H1 (cell line): ENCODE results near the gene CLDN12. TPM values are rescaled to one million over a fixed set of nuclear protein-coding genes. Genes with fewer than 3 reads are reported as not detected.

Source experiments
- CTCF ChIA-PET: fragments of 300-600 bp; sonication (Branson Sonifier 250); formaldehyde crosslinking; loops from one replicate; lab custom pipeline; 2021; ENCODE audit not compliant: partially characterized antibody; lab: Charles Lee
- POLR2A ChIA-PET: fragments of 300-600 bp; sonication (Branson Sonifier 250); formaldehyde crosslinking; loops from one replicate; lab custom pipeline; 2021; ENCODE audit warnings: inconsistent platforms; ENCODE audit not compliant: partially characterized antibody; lab: Charles Lee
- DNase-seq, 2 experiments: peaks; one replicate each; pipeline versions ENCODE4 v3.0.0 to v3.0.0-alpha.2; 2010 to 2022; ENCODE audit warnings: low spot score in 2 of 2, low read depth in 1 of 2, mixed read lengths in 1 of 2
- FAIRE-seq: peaks from 2 replicates; lab custom pipeline; 2011; peaks lifted over from hg19 to GRCh38; lab: Jason Lieb, UNC
- H2AFZ ChIP-seq: 2 replicates; pipeline ENCODE4 v1.8.1; 2012; ENCODE audit warnings: low read length, inconsistent platforms
- H2AK5ac ChIP-seq: 2 replicates; pipeline ENCODE4 v1.6.1; 2013; ENCODE audit warnings: low read depth, low read length
- H2BK120ac ChIP-seq: replicated peaks from 2 replicates; pipeline ENCODE3; 2013; ENCODE audit warnings: low read depth, low read length, inconsistent platforms
- H2BK12ac ChIP-seq: 2 replicates; pipeline ENCODE4 v1.6.1; 2013; ENCODE audit warnings: low read depth, low read length
- H2BK15ac ChIP-seq: 2 replicates; pipeline ENCODE4 v1.6.1; 2013; ENCODE audit warnings: low read length
- H2BK20ac ChIP-seq: 2 replicates; pipeline ENCODE4 v1.6.1; 2013; ENCODE audit warnings: low read length
- H2BK5ac ChIP-seq: 2 replicates; pipeline ENCODE4 v1.6.1; 2013; ENCODE audit warnings: low read depth, low read length
- H3K14ac ChIP-seq: 2 replicates; pipeline ENCODE4 v1.6.1; 2013; ENCODE audit warnings: inconsistent platforms; ENCODE audit not compliant: insufficient read length
- H3K18ac ChIP-seq: 2 replicates; pipeline ENCODE4 v1.6.1; 2013; ENCODE audit warnings: low read length; ENCODE audit errors: extremely low read depth
- H3K23ac ChIP-seq: 2 replicates; pipeline ENCODE4 v1.6.1; 2013; ENCODE audit warnings: inconsistent platforms; ENCODE audit not compliant: insufficient read length
- H3K23me2 ChIP-seq: 2 replicates; pipeline ENCODE4 v1.6.1; 2013; ENCODE audit warnings: low read depth, low read length
- H3K27ac ChIP-seq: 2 replicates; pipeline ENCODE4 v1.6.1; 2011; ENCODE audit warnings: low read depth, low read length, inconsistent platforms
- H3K27me3 ChIP-seq, 4 experiments: replicated peaks in 1 of 4; 1 replicate in 1 of 4; 2 replicates in 3 of 4; pipeline versions ENCODE4 v1.6.1 to v1.8.1; 2011 to 2013; ENCODE audit warnings: low read length in 3 of 4, mild to moderate bottlenecking in 3 of 4, inconsistent platforms in 2 of 4, mixed read lengths in 2 of 4, moderate library complexity in 1 of 4; ENCODE audit not compliant: control insufficient read depth in 3 of 4, insufficient read depth in 3 of 4; ENCODE audit errors: extremely low read depth in 1 of 4
- H3K36me3 ChIP-seq, 4 experiments: 2 replicates each; pipeline versions ENCODE4 v1.6.1 to v1.8.1; 2011 to 2013; ENCODE audit warnings: mild to moderate bottlenecking in 4 of 4, low read length in 3 of 4, moderate library complexity in 2 of 4, control low read depth in 1 of 4, inconsistent platforms in 1 of 4; ENCODE audit not compliant: insufficient read depth in 4 of 4, control insufficient read depth in 2 of 4
- H3K4ac ChIP-seq: replicated peaks from 2 replicates; pipeline ENCODE3; 2013; ENCODE audit warnings: low read length, low read depth, mixed read lengths, inconsistent platforms; ENCODE audit not compliant: insufficient read length
- H3K4me1 ChIP-seq, 4 experiments: replicated peaks in 1 of 4; 1 replicate in 1 of 4; 2 replicates in 3 of 4; pipeline versions ENCODE4 v1.6.1 to v1.8.1; 2011 to 2013; ENCODE audit warnings: low read length in 3 of 4, inconsistent platforms in 2 of 4, mixed read lengths in 1 of 4; ENCODE audit not compliant: insufficient read depth in 4 of 4, control insufficient read depth in 3 of 4
- H3K4me2 ChIP-seq, 2 experiments: 2 replicates each; pipeline versions ENCODE4 v1.6.1 to v1.8.1; 2011 to 2013; ENCODE audit warnings: low read depth in 2 of 2, low read length in 2 of 2, control low read depth in 1 of 2, inconsistent platforms in 1 of 2, mild to moderate bottlenecking in 1 of 2; ENCODE audit not compliant: insufficient read depth in 1 of 2
- H3K4me3 ChIP-seq, 4 experiments: fragments of 200-600, 300-600 bp in 1 of 4; sonication (generic), shearing (Covaris generic), sonication (Bioruptor Twin) in 1 of 4; 2 replicates each; pipeline versions ENCODE4 v1.5.1 to v1.8.1; 2011 to 2016; ENCODE audit warnings: low read length in 4 of 4, low read depth in 3 of 4, control low read depth in 2 of 4, inconsistent platforms in 2 of 4, mild to moderate bottlenecking in 2 of 4, mixed read lengths in 1 of 4, moderate library complexity in 1 of 4; ENCODE audit not compliant: insufficient read depth in 2 of 4; ENCODE audit errors: extremely low read depth in 1 of 4
- H3K56ac ChIP-seq: replicated peaks from 2 replicates; pipeline ENCODE3; 2013; ENCODE audit warnings: low read depth, mild to moderate bottlenecking, mixed read lengths, low read length, inconsistent platforms; ENCODE audit not compliant: insufficient read length
- H3K79me1 ChIP-seq: 2 replicates; pipeline ENCODE4 v1.6.1; 2013; ENCODE audit warnings: low read depth, low read length, control low read depth
- H3K79me2 ChIP-seq, 2 experiments: 2 replicates each; pipeline versions ENCODE4 v1.6.1 to v1.8.1; 2012 to 2013; ENCODE audit warnings: low read length in 2 of 2, mild to moderate bottlenecking in 2 of 2, inconsistent platforms in 1 of 2; ENCODE audit not compliant: insufficient read depth in 2 of 2, control insufficient read depth in 1 of 2
- H3K9ac ChIP-seq, 4 experiments: replicated peaks in 1 of 4; 1 replicate in 1 of 4; 2 replicates in 3 of 4; pipeline versions ENCODE4 v1.6.1 to v1.8.1; 2011 to 2013; ENCODE audit warnings: low read depth in 3 of 4, low read length in 3 of 4, control low read depth in 2 of 4, mild to moderate bottlenecking in 2 of 4, moderate library complexity in 2 of 4, inconsistent platforms in 1 of 4; ENCODE audit errors: extremely low read depth in 1 of 4
- H3K9me3 ChIP-seq, 2 experiments: 2 replicates each; pipeline versions ENCODE4 v1.6.1 to v1.8.1; 2012 to 2013; ENCODE audit warnings: mild to moderate bottlenecking in 2 of 2, moderate library complexity in 2 of 2, control low read depth in 1 of 2, inconsistent platforms in 1 of 2, low read depth in 1 of 2, low read length in 1 of 2, mixed read lengths in 1 of 2; ENCODE audit not compliant: insufficient read depth in 2 of 2
- H4K20me1 ChIP-seq, 2 experiments: replicated peaks in 1 of 2; 2 replicates each; pipeline versions ENCODE3 to v1.8.1; 2011 to 2013; ENCODE audit warnings: inconsistent platforms in 2 of 2, low read length in 2 of 2, mild to moderate bottlenecking in 1 of 2; ENCODE audit not compliant: insufficient read depth in 2 of 2, control insufficient read depth in 1 of 2
- H4K5ac ChIP-seq: 2 replicates; pipeline ENCODE4 v1.6.1; 2013; ENCODE audit warnings: low read length, low read depth, mixed read lengths, inconsistent platforms; ENCODE audit not compliant: insufficient read length
- H4K8ac ChIP-seq: 2 replicates; pipeline ENCODE4 v1.8.0; 2013; ENCODE audit warnings: mild to moderate bottlenecking, moderate library complexity, low read length, inconsistent platforms; ENCODE audit not compliant: insufficient read depth; ENCODE audit errors: extremely low read depth
- H4K91ac ChIP-seq: replicated peaks from 2 replicates; pipeline ENCODE3; 2013; ENCODE audit warnings: low read length, mixed read lengths, inconsistent platforms; ENCODE audit not compliant: insufficient read length
- ASH2L ChIP-seq: fragments of 200-600, 300-600 bp; sonication (generic); IDR thresholded peaks from one replicate; pipeline ENCODE4 v1.7.1; 2017; ENCODE audit warnings: low read length
- BRCA1 ChIP-seq: IDR thresholded peaks from 2 replicates; pipeline ENCODE4 v1.6.1; 2012; ENCODE audit warnings: low read depth, low read length, improper control_type of control experiment
- EP300 ChIP-seq, 2 experiments: IDR thresholded peaks; 1 replicate in 1 of 2; 2 replicates in 1 of 2; pipeline ENCODE4 v1.6.1; 2011 to 2012; ENCODE audit warnings: low read depth in 2 of 2, low read length in 2 of 2, mild to moderate bottlenecking in 2 of 2, borderline replicate concordance in 1 of 2, inconsistent platforms in 1 of 2, moderate library complexity in 1 of 2
- EZH2 ChIP-seq: fragments of 200-600 bp; sonication (generic); IDR thresholded peaks from 2 replicates; pipeline ENCODE4 v1.7.1; 2012; ENCODE audit warnings: low read depth, mild to moderate bottlenecking, moderate library complexity, low read length, inconsistent platforms; ENCODE audit not compliant: severe bottlenecking
- HDAC2 ChIP-seq, 2 experiments: fragments of 300-600 bp in 1 of 2; sonication (generic) in 1 of 2; IDR thresholded peaks; 2 replicates each; pipeline ENCODE4 v1.6.1; 2011 to 2012; ENCODE audit warnings: low read depth in 2 of 2, low read length in 2 of 2, mild to moderate bottlenecking in 2 of 2, moderate library complexity in 2 of 2, borderline replicate concordance in 1 of 2, inconsistent platforms in 1 of 2
- MAX ChIP-seq: IDR thresholded peaks from 2 replicates; pipeline ENCODE4 v1.6.1; 2012; ENCODE audit warnings: inconsistent platforms
- RXRA ChIP-seq: IDR thresholded peaks from 2 replicates; pipeline ENCODE4 v1.6.1; 2011; ENCODE audit warnings: low read depth, mild to moderate bottlenecking, low read length, moderate library complexity; ENCODE audit not compliant: insufficient read depth
- SP1 ChIP-seq: IDR thresholded peaks from 2 replicates; pipeline ENCODE4 v1.6.1; 2011; ENCODE audit warnings: low read depth, low read length
- TEAD4 ChIP-seq: IDR thresholded peaks from 2 replicates; pipeline ENCODE4 v1.6.1; 2012; ENCODE audit warnings: low read depth, low read length, inconsistent platforms, mixed read lengths
- YY1 ChIP-seq: IDR thresholded peaks from 2 replicates; pipeline ENCODE4 v1.6.1; 2011; ENCODE audit warnings: low read depth, mild to moderate bottlenecking, low read length
- WGBS, 2 experiments: shearing (Covaris generic) in 1 of 2; methylation state at CpG; one replicate each; pipeline versions ENCODE4 v1.1.6 to v1.1.7; 2013 to 2015; ENCODE audit warnings: low lambda C conversion rate in 2 of 2, mixed read lengths in 2 of 2, inconsistent platforms in 1 of 2, low coverage in 1 of 2, missing lambda C conversion rate in 1 of 2; ENCODE audit not compliant: insufficient replicate concordance in 2 of 2, insufficient coverage in 1 of 2, insufficient read length in 1 of 2; ENCODE audit errors: extremely low coverage in 1 of 2, missing lambda C conversion rate in 1 of 2; 5-methylcytosine and 5-hydroxymethylcytosine counted together
- polyA plus RNA-seq, 7 experiments: library from polyadenylated mRNA; depleted of rRNA in 3 of 7; stranded (reverse) in 5 of 7; unstranded in 2 of 7; fragments of >200 nt in 5 of 7; fragments of 200-250 nt in 2 of 7; gene quantifications; 1 replicate in 5 of 7; 2 replicates in 1 of 7; 4 replicates in 1 of 7; pipeline versions ENCODE4 v1.2.1 to v1.2.3, GENCODE V29; 2011 to 2013; ENCODE audit warnings: missing spikeins in 2 of 7, mixed read lengths in 2 of 7
- total RNA-seq: library from RNA; stranded (reverse); fragmentation: NEBNext Ultra II Directional; extraction: Animal tissue kit (Norgen Biotek cat#: 25700); gene quantifications from 2 replicates; pipeline ENCODE4 v1.2.1, GENCODE V29; 2021
- TF ChIP-seq, protein P1 (sequence below): IDR thresholded peaks from 2 replicates; pipeline ENCODE4 v1.6.1; 2012; ENCODE audit warnings: low read length, inconsistent platforms

The CLDN12 gene
- total and polyA plus RNA-seq, 2 of the 8 experiments (the other 6 are each of a cell fraction or from before 2014, with no cell fraction given), result 49.2 to 127 TPM

- Histone ChIP-seq H4K91ac (no peak overlapping the region), H3K79me1 (no peaks in the 10 kb centered on the region), H4K20me1 (no peaks in the 10 kb centered on the region), H3K79me2 (peaks cover 0 to 17% of the 10 kb centered on the region in 2 experiments; a peak in 2 of 4 replicates), H3K18ac (no peak overlapping the region), H3K27ac (no peak overlapping the region), H2AFZ (no peak overlapping the region), H2BK120ac (no peak overlapping the region), H3K4me2 (no peak overlapping the region), H3K9ac (no peak overlapping the region), H3K23ac (no peak overlapping the region), H3K27me3 (no peaks in the 10 kb centered on the region; a peak in 1 of 7 replicates), H4K8ac (no peak overlapping the region), H3K56ac (no peak overlapping the region), H2BK15ac (no peak overlapping the region), H3K4me3 (no peak overlapping the region), H2BK5ac (no peak overlapping the region), H3K23me2 (peaks cover 4% of the 10 kb centered on the region; the same call in 1 of the 2 replicates), H4K5ac (no peak overlapping the region), H3K14ac (no peak overlapping the region), H2AK5ac (no peak overlapping the region), H2BK20ac (no peak overlapping the region), H2BK12ac (no peak overlapping the region), H3K4me1 (no peaks in the 10 kb centered on the region), H3K36me3 (peaks cover 0 to 14% (median 4%) of the 10 kb centered on the region in 4 experiments; a peak in 4 of 8 replicates), H3K9me3 (no peaks in the 10 kb centered on the region), H3K4ac (no peak overlapping the region)
- 82% methylated on average over 4 of the region's 4 CpGs; no CpG with 5 or more reads in 1 of the 2 experiments for WGBS, 2 experiments
- no peak for FAIRE-seq
- POLR2A ChIA-PET, result no interaction called here
- DNase-seq, result no peak
- CTCF ChIA-PET, result no interaction called here
- TF ChIP-seq SP1 (no peak), BRCA1 (no peak), TEAD4 (no peak), MAX (no peak), ASH2L (no peak), YY1 (no peak), EZH2 (no peak), RXRA (no peak), HDAC2 (IDR thresholded peaks at IDR 0.05; ENCODE audit: borderline replicate concordance in 1 of 2, low read depth in 2 of 2, low read length in 2 of 2) (no peak), EP300 (IDR thresholded peaks at IDR 0.05; ENCODE audit: borderline replicate concordance in 1 of 2, low read depth in 2 of 2, low read length in 2 of 2) (no peak)
- TF ChIP-seq, protein P1, sequence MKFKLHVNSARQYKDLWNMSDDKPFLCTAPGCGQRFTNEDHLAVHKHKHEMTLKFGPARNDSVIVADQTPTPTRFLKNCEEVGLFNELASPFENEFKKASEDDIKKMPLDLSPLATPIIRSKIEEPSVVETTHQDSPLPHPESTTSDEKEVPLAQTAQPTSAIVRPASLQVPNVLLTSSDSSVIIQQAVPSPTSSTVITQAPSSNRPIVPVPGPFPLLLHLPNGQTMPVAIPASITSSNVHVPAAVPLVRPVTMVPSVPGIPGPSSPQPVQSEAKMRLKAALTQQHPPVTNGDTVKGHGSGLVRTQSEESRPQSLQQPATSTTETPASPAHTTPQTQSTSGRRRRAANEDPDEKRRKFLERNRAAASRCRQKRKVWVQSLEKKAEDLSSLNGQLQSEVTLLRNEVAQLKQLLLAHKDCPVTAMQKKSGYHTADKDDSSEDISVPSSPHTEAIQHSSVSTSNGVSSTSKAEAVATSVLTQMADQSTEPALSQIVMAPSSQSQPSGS, result no peak
Observed at GRCh38 chr7:90401989-90402388, 1.3 kb upstream of the CLDN12 start.
